ENCODE results near the gene DGKB.

DNA sequence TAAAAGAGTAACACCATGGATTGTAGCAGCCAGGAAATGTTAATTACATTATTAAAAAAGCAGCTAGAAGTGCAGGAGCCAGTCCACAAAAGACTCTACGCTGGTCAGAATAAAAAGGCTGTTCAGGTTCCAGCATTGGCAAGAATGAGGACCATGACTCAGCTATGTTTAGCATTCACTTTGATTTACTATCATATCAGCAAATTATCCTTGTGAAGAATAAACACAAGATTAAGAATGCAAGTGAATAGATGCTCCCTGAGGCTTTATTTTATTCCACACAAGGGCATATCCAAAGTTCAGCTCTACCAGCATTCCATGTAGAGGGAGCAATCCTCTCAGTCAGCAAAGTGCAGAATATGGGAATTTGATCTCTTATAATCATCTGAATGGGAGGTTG, 13.6 kb downstream of the DGKB start:
- TF ChIP-seq, protein P1, sequence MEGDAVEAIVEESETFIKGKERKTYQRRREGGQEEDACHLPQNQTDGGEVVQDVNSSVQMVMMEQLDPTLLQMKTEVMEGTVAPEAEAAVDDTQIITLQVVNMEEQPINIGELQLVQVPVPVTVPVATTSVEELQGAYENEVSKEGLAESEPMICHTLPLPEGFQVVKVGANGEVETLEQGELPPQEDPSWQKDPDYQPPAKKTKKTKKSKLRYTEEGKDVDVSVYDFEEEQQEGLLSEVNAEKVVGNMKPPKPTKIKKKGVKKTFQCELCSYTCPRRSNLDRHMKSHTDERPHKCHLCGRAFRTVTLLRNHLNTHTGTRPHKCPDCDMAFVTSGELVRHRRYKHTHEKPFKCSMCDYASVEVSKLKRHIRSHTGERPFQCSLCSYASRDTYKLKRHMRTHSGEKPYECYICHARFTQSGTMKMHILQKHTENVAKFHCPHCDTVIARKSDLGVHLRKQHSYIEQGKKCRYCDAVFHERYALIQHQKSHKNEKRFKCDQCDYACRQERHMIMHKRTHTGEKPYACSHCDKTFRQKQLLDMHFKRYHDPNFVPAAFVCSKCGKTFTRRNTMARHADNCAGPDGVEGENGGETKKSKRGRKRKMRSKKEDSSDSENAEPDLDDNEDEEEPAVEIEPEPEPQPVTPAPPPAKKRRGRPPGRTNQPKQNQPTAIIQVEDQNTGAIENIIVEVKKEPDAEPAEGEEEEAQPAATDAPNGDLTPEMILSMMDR (IDR thresholded peaks at IDR 0.05; ENCODE audit: low read length), result no peak
- TF ChIP-seq EZH2 (optimal IDR thresholded peaks at IDR 0.05; ENCODE audit: low read depth, low read length) (no peak), EZH2phosphoT487 (IDR thresholded peaks at IDR 0.05; ENCODE audit: low read length) (no peak)

Data from MM.1S (cell line).